GM19397 (cell line): Measurements from ENCODE around the gene ZBTB47.

Experiments
- ATAC-seq: cut with Tn5 transposase; IDR thresholded peaks from one replicate; pipeline ENCODE4 v1.9.1; 2021; ENCODE audit warnings: mild to moderate bottlenecking, moderate library complexity; ENCODE audit not compliant: unreplicated experiment

Gene ZBTB47

GRCh38 chr3:42684632-42685362, 31.3 kb downstream of the ZBTB47 start:
- no peak for ATAC-seq

DNA sequence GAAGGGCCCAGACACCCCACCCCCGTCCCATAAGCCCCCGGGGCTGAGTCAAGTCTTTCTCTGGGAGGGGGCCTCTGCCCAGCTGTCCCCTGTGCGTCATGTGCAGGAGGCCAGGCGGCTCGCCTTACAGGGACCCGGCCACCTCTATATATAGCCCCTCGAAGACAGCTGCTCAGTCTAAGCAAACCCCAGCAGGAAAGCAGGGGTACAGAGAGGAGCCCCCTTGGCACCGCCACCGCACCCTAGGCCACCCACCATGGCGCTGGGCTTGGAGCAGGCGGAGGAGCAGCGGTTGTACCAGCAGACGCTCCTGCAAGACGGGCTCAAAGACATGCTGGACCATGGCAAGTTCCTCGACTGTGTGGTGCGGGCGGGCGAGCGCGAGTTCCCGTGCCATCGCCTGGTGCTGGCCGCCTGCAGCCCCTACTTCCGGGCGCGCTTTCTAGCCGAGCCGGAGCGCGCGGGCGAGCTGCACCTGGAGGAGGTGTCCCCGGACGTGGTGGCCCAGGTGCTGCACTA, 31.9 kb downstream of the ZBTB47 start, which contains the start of gene KLHL40:
Gene KLHL40, plus strand, starts transcription at position 175 of the 519 bp plus-strand sequence. Its CDS starts 82 bp downstream, at position 257.
- no peak for ATAC-seq

GRCh38 chr3:42685891-42686820, 32.7 kb downstream of the ZBTB47 start:
- no peak for ATAC-seq

- no peak for ATAC-seq
These were observed 33.5 kb downstream of the ZBTB47 start for GRCh38 chr3:42686832-42687650.

DNA sequence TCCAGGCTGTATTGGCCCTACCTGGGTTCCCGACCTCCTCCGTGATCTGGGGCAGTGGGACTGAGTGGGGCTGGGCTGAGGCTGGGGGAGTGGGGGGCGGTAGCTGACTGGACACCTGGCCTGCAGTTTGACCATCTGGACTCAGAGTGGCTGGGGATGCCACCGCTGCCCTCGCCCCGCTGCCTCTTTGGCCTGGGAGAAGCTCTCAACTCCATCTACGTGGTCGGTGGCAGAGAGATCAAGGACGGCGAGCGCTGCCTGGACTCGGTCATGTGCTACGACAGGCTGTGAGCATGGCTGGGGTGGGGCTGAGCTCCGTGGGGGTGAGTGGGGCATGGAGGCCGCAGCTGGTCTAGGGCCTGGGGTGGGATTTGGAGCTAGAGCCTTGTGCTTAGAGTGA, 34.5 kb downstream of the ZBTB47 start:
- no peak for ATAC-seq

DNA sequence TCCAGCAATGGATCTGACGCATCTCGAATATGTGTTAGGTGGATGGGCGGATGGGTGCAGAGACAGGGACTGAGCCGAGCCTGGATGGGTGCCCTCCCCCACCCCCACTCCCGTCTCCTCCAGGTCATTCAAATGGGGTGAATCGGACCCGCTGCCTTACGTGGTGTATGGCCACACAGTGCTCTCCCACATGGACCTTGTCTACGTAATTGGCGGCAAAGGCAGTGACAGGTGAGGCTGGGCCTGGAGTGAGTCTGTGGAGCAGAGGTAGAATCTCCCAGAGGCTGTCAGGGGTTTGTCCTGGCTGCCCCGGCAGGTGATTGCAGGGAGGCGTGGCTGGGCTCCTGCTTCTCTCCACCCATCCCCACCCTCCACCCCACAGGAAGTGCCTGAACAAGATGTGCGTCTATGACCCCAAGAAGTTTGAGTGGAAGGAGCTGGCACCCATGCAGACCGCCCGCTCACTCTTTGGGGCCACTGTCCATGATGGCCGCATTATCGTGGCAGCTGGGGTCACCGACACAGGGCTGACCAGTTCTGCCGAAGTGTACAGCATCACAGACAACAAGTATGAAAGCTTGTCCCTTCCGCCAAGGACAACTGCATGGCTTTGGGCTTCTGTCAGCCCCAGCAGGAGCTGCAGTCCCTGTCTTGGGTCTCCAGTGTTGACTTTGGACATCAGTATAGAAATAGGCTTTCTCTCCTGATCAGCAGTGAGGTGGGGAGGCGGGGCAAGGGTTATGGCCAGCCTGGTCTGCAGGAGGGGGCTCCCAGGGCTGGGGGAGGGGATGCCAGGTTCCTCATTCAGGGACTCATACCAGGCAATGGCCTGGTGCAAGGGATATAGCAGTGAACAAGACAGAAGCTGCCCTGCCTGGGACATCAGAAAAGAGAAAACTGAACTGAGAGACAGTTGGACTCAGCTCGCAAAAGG, 35.3 kb downstream of the ZBTB47 start:
- no peak for ATAC-seq

- no peak for ATAC-seq
These were observed 36.0 kb downstream of the ZBTB47 start for GRCh38 chr3:42689421-42690014.

DNA sequence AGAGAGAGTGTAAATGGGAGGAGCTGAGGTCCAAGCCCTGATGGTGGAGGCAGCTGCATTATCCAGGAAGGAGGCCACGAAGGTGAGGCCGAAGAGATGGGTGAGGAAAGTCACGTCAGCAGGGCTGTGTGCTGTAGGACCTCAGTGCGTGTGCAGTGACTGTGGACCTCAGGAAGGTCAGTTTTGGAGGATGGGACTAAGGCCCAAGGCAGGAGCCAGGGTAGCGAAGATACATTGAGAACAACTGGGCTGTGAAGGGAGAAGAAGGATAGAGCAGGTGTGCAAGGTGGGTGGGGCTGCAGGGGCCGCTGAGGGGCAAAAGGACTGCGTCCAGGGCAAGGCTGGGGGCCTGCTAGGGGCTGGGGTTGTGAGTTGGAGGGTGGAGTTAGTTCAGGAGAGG, 36.7 kb downstream of the ZBTB47 start:
- ATAC-seq = no peak

DNA sequence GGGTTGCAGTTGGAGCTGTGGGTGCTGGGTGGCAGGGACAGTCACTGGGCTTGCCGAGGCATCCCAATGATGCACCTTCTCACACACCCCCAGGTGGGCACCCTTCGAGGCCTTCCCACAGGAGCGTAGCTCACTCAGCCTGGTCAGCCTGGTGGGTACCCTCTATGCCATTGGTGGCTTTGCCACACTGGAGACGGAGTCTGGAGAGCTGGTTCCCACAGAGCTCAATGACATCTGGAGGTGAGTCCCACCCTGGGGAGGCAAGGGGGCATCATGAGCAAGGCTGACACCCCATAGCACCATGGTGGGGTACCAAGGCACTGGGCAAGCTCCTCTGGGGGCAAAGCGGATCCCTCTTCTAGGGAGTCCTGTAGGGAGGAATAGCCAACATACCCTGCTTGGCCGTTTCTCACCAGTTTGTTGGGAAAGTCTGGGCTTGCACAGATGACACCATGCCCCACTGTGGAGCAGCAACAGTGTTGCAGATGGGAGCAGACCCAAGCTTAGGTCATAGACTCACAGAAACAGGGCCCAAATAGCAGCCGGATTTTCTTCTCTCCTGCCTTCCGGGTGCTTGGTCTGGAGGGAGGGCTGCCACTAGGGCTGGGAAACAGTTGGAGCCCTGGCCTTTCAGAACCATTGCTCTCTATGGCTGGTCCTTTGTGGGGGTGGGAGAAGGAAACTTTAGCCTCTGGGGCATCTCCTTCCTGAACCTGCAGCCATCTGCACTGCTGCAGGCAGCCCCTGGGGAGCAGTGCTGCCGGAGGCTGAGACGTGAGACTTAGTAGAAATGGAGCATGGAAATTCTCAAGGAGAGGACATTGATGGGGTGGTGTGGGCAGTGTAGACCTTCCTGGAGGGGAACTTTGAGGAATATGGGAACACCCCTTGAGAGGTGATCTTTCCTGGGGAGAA, 37.5 kb downstream of the ZBTB47 start:
- ATAC-seq = no peak

DNA sequence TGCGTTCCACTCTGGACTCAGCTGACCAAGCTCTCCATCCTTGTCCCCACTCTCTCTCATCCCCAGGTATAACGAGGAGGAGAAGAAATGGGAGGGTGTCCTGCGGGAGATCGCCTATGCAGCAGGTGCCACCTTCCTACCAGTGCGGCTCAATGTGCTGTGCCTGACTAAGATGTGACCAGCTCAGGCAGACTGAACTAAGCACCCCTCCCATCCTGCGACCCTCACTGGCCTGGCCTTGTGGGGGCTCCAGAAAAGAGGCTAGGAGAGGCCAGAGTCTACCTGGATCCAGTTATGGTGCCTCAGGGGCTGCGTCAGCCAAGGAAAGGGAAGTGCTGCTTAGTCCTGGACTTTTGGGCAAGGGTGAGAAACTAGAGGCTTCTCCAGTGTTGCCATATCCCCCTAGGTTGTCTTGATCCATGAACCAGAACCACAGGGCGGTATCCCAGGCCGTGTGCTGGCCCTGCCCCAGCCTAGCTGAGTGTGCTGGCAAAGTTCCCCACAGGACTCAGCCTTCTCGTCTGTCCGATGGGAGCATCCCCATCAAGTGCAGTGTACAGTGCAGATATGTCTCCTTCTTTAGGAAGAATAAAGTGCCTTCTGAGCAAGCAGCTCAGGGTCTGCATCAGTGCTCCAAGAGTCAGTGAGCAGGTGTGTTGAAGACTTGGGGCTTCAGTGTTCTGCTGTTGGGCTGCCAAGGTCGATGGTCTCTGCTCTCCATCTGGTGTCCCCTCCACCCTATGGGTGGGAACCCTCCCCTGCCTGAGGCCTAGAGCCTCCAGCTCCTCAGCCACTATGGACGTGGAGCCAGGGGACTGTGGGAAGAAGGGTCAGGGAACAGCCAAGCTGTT, 38.5 kb downstream of the ZBTB47 start:
- no peak for ATAC-seq

DNA sequence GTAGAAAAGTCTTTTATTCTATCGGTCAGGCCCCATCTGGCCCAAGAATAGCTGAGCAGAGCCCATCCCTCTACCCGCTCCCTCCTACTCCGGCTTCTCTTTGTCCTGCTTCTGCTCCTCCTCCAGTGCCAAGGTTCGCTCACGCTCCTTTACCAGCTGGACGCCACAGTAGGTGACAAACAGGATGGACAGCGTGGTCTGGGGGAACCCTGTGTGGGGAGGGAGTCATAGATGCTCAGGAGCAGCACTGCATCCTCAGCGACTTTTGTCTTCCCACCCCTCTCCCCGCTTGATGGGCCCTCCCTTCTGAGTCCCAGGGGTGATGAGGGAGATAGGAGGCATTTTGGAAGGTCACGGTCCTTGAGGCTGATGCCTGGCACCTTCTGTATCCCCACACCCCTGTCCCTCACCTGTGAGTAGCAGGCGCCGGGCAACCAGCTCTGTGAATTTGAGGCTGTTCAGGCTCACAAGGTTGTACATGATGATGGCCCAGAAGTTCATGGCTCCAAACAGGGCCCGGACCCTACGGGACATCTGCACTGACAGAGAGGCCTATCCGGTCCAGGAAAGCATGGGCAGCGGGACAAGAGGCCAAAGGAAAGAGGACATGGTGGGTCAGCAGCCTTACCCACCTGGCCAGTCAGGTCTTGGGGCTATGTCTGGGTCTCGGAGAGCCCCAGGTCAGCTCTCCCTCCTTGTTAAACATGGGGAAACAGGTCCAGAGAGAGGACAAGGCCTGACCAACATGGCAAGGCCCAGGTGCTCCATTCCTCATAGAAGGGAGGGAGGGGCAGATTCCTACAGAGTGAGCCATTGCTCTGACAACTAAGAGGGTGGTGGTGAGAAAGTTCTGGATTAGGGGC, 39.4 kb downstream of the ZBTB47 start:
- no peak for ATAC-seq

DNA sequence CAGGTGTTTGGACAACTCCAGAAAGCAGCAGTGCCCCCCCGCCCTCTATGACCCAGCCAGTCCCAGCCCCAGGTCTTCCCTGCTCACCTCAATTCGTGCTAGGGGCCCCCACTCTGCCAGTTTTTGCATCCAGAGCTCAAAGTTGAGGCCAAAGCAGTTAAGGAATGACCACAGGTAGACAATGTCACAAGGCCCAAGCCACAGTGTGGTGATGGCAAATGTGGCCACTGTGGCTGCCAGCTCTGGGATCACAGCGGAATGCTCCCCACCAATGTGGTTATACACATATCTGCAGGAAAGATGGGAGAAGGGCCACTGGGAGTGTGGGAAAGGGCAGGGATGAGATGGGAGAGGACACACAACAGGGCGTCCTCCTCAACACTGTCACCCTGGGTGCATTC, 40.0 kb downstream of the ZBTB47 start:
- no peak for ATAC-seq

DNA sequence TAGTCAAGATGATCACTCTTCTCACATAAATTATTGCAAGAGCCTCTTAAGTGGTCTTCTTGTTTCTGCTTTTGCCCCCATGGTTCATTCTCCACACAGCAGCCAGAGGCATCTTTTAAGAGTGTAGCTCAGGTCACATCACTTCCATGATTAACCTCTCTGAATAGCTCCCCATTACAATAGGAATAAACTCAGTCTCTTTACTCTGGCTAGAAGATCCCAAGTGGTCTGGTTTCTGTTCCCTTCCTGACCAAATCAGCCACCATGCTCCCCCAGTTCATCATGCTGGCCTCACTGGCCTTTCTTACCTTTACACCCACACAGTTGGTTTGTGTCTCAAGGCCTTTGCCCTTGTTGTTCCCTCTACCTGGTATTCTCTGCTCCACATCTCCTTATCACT, 40.9 kb downstream of the ZBTB47 start:
- no peak for ATAC-seq

GRCh38 chr3:42696356-42697288, 43.1 kb downstream of the ZBTB47 start:
- no peak for ATAC-seq

- ATAC-seq = no peak
These were observed 44.0 kb downstream of the ZBTB47 start for GRCh38 chr3:42697289-42698051.
